Stomach (tissue), 9 donors: ENCODE results near the gene EML4. TPM values are rescaled to one million over a fixed set of nuclear protein-coding genes. Genes with fewer than 3 reads are reported as not detected.

Experiments used
- DNase-seq, 2 donors: peaks; one replicate each; pipeline versions ENCODE4 v3.0.0 to v3.0.0-alpha.2; 2013 to 2019
- H3K27ac ChIP-seq, 5 donors: fragments of 200-600 bp in 4 of 5; sonication (generic) in 4 of 5; one replicate each; pipeline ENCODE4 v1.5.1; 2013 to 2019; ENCODE audit warnings: mild to moderate bottlenecking in 1 of 5, moderate library complexity in 1 of 5
- H3K27me3 ChIP-seq, 3 donors: fragments of 200-600 bp; sonication (generic); one replicate each; pipeline ENCODE4 v1.5.1; 2017 to 2019; ENCODE audit warnings: mixed run types in 1 of 3
- H3K36me3 ChIP-seq, 4 donors: fragments of 200-600 bp; sonication (generic); 1 replicate in 3 of 4; 2 replicates in 1 of 4; pipeline ENCODE4 v1.5.1; 2016 to 2019
- H3K4me1 ChIP-seq, 4 donors: fragments of 200-600 bp; sonication (generic); one replicate each; pipeline ENCODE4 v1.5.1; 2016 to 2019
- H3K4me3 ChIP-seq, 4 donors: fragments of 200-600 bp; sonication (generic) in 3 of 4; one replicate each; pipeline ENCODE4 v1.5.1; 2016 to 2019; ENCODE audit warnings: mild to moderate bottlenecking in 1 of 4
- H3K9me3 ChIP-seq, 4 donors: fragments of 200-600 bp; sonication (generic); one replicate each; pipeline ENCODE4 v1.5.1; 2016 to 2019
- CTCF ChIP-seq, 7 experiments: fragments of 450-650 bp in 4 of 7; fragments of 200-600 bp in 3 of 7; sonication (generic) in 3 of 7; IDR thresholded peaks; one replicate each; pipeline ENCODE4 v1.5.1; 2016 to 2019; ENCODE audit warnings: antibody characterized with exemption in 7 of 7, control low read depth in 2 of 7, mild to moderate bottlenecking in 1 of 7
- EP300 ChIP-seq: sonication (generic); formaldehyde crosslinking; IDR thresholded peaks from one replicate; pipeline ENCODE4 v1.6.1; 2017; ENCODE audit warnings: antibody characterized with exemption
- POLR2A ChIP-seq, 4 donors: fragments of 450-650 bp; IDR thresholded peaks; one replicate each; pipeline ENCODE4 v1.6.1; 2016; ENCODE audit warnings: antibody characterized with exemption in 4 of 4, control low read depth in 2 of 4, mild to moderate bottlenecking in 1 of 4, moderate library complexity in 1 of 4
- POLR2AphosphoS5 ChIP-seq, 3 donors: sonication (generic); formaldehyde crosslinking; IDR thresholded peaks; one replicate each; pipeline ENCODE4 v1.6.1; 2016; ENCODE audit warnings: antibody characterized with exemption in 3 of 3
- WGBS, 5 donors: extraction: QIAGEN DNeasy Blood & Tissue Kit in 3 of 5; methylation state at CpG; one replicate each; pipeline versions ENCODE4 v1.1.5 to v1.1.7; 2013 to 2018; 5-methylcytosine and 5-hydroxymethylcytosine counted together
- intact Hi-C: fragments of 100-400 bp; cut with DNase I; formaldehyde crosslinking; loops from one replicate; pipeline ENCODE4 v1.15.1; 2023; ENCODE audit warnings: low total_unique reads
- polyA plus RNA-seq, 3 donors: library from polyadenylated mRNA; stranded (reverse); fragments of 200-250 nt; gene quantifications; one replicate each; pipeline ENCODE4 v1.2.3, GENCODE V29; 2013
- total RNA-seq, 5 donors: library from RNA; depleted of rRNA; stranded (reverse); fragments of >200 nt; gene quantifications; one replicate each; pipeline versions ENCODE4 v1.1.0 to v1.2.3, GENCODE V29; 2014 to 2016
- donor health status: healthy with polysubstance abuse.
- donor health status: Bipolar disorder and iron deficiency.
- donor health status: healthy.

Gene EML4
- total and polyA plus RNA-seq, 8 donors: 10.2 to 292 (median 28.6) TPM

- Histone ChIP-seq H3K36me3 (peaks cover 0 to 3% (median 1%) of the 10 kb centered on the region in 4 donors), H3K9me3 (no peaks in the 10 kb centered on the region), H3K4me1 (peaks cover 18 to 84% (median 49%) of the 10 kb centered on the region in 4 donors), H3K27ac (peak overlapping the region in 4 of 5 donors; percentile 1 to 34 (median 28)), H3K4me3 (no peak overlapping the region), H3K27me3 (no peaks in the 10 kb centered on the region)
- no peak for TF ChIP-seq POLR2AphosphoS5 (IDR thresholded peaks at IDR 0.05)
- TF ChIP-seq EP300: no peak
- no peak for TF ChIP-seq CTCF (IDR thresholded peaks at IDR 0.05)
- no peak for TF ChIP-seq POLR2A (IDR thresholded peaks at IDR 0.05)
- WGBS, 5 donors: 19 to 45% (median 39%) methylated on average over 1 of the region's 1 CpG
- no peak for DNase-seq
- intact Hi-C loops: no loop called here
These were observed 17.2 kb downstream of the EML4 start for GRCh38 chr2:42186366-42186765.

GRCh38 chr2:42186945-42187632 is 17.9 kb downstream of the EML4 start:
- TF ChIP-seq POLR2AphosphoS5 (IDR thresholded peaks at IDR 0.05): no peak
- no peak for TF ChIP-seq CTCF (IDR thresholded peaks at IDR 0.05)
- no peak for TF ChIP-seq EP300
- no peak for TF ChIP-seq POLR2A (IDR thresholded peaks at IDR 0.05)
- Histone ChIP-seq H3K9me3 (no peaks in the 10 kb centered on the region), H3K36me3 (no peaks in the 10 kb centered on the region), H3K4me1 (peaks cover 24 to 89% (median 53%) of the 10 kb centered on the region in 4 donors), H3K4me3 (no peak overlapping the region), H3K27ac (peak overlapping the region in 2 of 5 donors; percentile 24 to 34), H3K27me3 (no peaks in the 10 kb centered on the region)
- intact Hi-C loops: no loop called here
- no peak for DNase-seq
- WGBS, 5 donors: 71 to 91% (median 80%) methylated on average over 8 of the region's 8 CpGs

- Histone ChIP-seq H3K9me3 (no peaks in the 10 kb centered on the region), H3K27ac (peak overlapping the region in 4 of 5 donors; percentile 25 to 73 (median 33)), H3K27me3 (no peaks in the 10 kb centered on the region), H3K36me3 (no peaks in the 10 kb centered on the region), H3K4me1 (peaks cover 23 to 90% (median 50%) of the 10 kb centered on the region in 4 donors), H3K4me3 (no peak overlapping the region)
- no peak for DNase-seq
- intact Hi-C loops: no loop called here
- TF ChIP-seq POLR2A (IDR thresholded peaks at IDR 0.05): no peak
- TF ChIP-seq POLR2AphosphoS5 (IDR thresholded peaks at IDR 0.05): no peak
- TF ChIP-seq EP300: no peak
- TF ChIP-seq CTCF (IDR thresholded peaks at IDR 0.05): no peak
- 32 to 75% (median 45%) methylated on average over 3 of the region's 3 CpGs for WGBS, 5 donors
These were observed 18.7 kb downstream of the EML4 start for GRCh38 chr2:42187886-42188285.

- DNase-seq: no peak
- Histone ChIP-seq H3K9me3 (no peaks in the 10 kb centered on the region), H3K4me3 (no peak overlapping the region), H3K4me1 (peaks cover 30 to 91% (median 52%) of the 10 kb centered on the region in 4 donors), H3K27ac (no peak overlapping the region), H3K36me3 (no peaks in the 10 kb centered on the region), H3K27me3 (no peaks in the 10 kb centered on the region)
- 69 to 89% (median 86%) methylated on average over 2 of the region's 2 CpGs for WGBS, 5 donors
- TF ChIP-seq CTCF (IDR thresholded peaks at IDR 0.05): no peak
- no peak for TF ChIP-seq EP300
- no peak for TF ChIP-seq POLR2A (IDR thresholded peaks at IDR 0.05)
- no peak for TF ChIP-seq POLR2AphosphoS5 (IDR thresholded peaks at IDR 0.05)
- intact Hi-C loops: no loop called here
These were observed 20.0 kb downstream of the EML4 start for GRCh38 chr2:42189235-42189566.
